GM06990 (cell line): ENCODE measurements around the gene ECSCR.

ENCODE experiments used
- DNase-seq: peaks from one replicate; pipeline ENCODE4 v3.0.0-alpha.2; 2011; ENCODE audit not compliant: insufficient read length; ENCODE audit errors: extremely low read depth
- H3K27me3 ChIP-seq: replicated peaks from 2 replicates; pipeline ENCODE4 v1.6.0; 2011; ENCODE audit warnings: low read length; ENCODE audit not compliant: control insufficient read depth, insufficient read depth
- H3K36me3 ChIP-seq: 2 replicates; pipeline ENCODE4 v1.5.1; 2011; ENCODE audit warnings: low read length; ENCODE audit not compliant: control insufficient read depth, insufficient read depth
- H3K4me3 ChIP-seq: replicated peaks from 2 replicates; pipeline ENCODE4 v1.5.1; 2011; ENCODE audit warnings: low read depth, mild to moderate bottlenecking, control low read depth, low read length
- CTCF ChIP-seq: IDR thresholded peaks from 2 replicates; pipeline ENCODE4 v1.5.1; 2011; ENCODE audit warnings: low read length, control low read depth, mild to moderate bottlenecking, inconsistent platforms; ENCODE audit not compliant: insufficient read depth, poor library complexity, severe bottlenecking

The ECSCR gene

GRCh38 chr5:139401546-139401945, 61.0 kb downstream of the ECSCR start:
- Histone ChIP-seq H3K36me3 (peaks cover 1% of the 10 kb centered on the region; the same call in 1 of the 2 replicates), H3K27me3 (no peaks in the 10 kb centered on the region), H3K4me3 (no peak overlapping the region)
- no peak for DNase-seq
- no peak for TF ChIP-seq CTCF

GRCh38 chr5:139399501-139400121, 62.9 kb downstream of the ECSCR start:
- peak; percentile 60 for DNase-seq
- no peaks in the 10 kb centered on the region for H3K27me3 ChIP-seq
- peak overlapping the region; percentile 19 for H3K4me3 ChIP-seq
- peaks cover 3% of the 10 kb centered on the region; the same call in 1 of the 2 replicates for H3K36me3 ChIP-seq
- no peak for TF ChIP-seq CTCF
